CD4-positive, alpha-beta T cell (primary cell): Measurements from ENCODE around the gene TRRAP. TPM values are rescaled to one million over a fixed set of nuclear protein-coding genes. Genes with fewer than 3 reads are reported as not detected.

Experiments
- ATAC-seq: fragments of 200-7000 bp; cut with Tn5 transposase; one replicate; pipeline ENCODE4 v1.10.0; 2022; ENCODE audit warnings: mild to moderate bottlenecking; ENCODE audit not compliant: poor library complexity
- CTCF ChIA-PET: fragments of 350-600 bp; sonication (Branson Sonifier 250); formaldehyde crosslinking; loops from one replicate; lab custom pipeline; 2021; ENCODE audit warnings: antibody characterized with exemption, inconsistent platforms; lab: Charles Lee
- POLR2A ChIA-PET: fragments of 350-600 bp; sonication (Branson Sonifier 250); formaldehyde crosslinking; loops from one replicate; lab custom pipeline; 2021; ENCODE audit warnings: antibody characterized with exemption, inconsistent platforms; lab: Charles Lee
- DNase-seq, 14 experiments: peaks; one replicate each; pipeline ENCODE4 v3.0.0-alpha.2; 2013 to 2020; ENCODE audit warnings: mixed read lengths in 2 of 14
- H3K27ac ChIP-seq, 2 donors: one replicate each; pipeline versions ENCODE4 v1.5.1 to v1.7.0; 2013; ENCODE audit warnings: low read length in 2 of 2, low read depth in 1 of 2, mild to moderate bottlenecking in 1 of 2
- H3K27me3 ChIP-seq, 2 experiments: 1 replicate in 1 of 2; 2 replicates in 1 of 2; pipeline versions ENCODE4 v1.6.1 to v1.7.0; 2013; ENCODE audit warnings: low read length in 2 of 2, control low read depth in 1 of 2, mild to moderate bottlenecking in 1 of 2, moderate library complexity in 1 of 2; ENCODE audit not compliant: insufficient read depth in 2 of 2, control insufficient read depth in 1 of 2
- H3K36me3 ChIP-seq: one replicate; pipeline ENCODE4 v1.6.1; 2013; ENCODE audit warnings: low read length, control low read depth; ENCODE audit not compliant: insufficient read depth
- H3K4me1 ChIP-seq: one replicate; pipeline ENCODE4 v1.6.1; 2013; ENCODE audit warnings: low read length, control low read depth; ENCODE audit not compliant: insufficient read depth
- H3K4me3 ChIP-seq: one replicate; pipeline ENCODE4 v1.5.1; 2013; ENCODE audit warnings: mild to moderate bottlenecking, low read length, moderate library complexity
- H3K9me3 ChIP-seq, 2 experiments: 1 replicate in 1 of 2; 2 replicates in 1 of 2; pipeline versions ENCODE4 v1.6.1 to v1.7.0; 2013; ENCODE audit warnings: low read length in 2 of 2, mild to moderate bottlenecking in 2 of 2, control low read depth in 1 of 2, moderate library complexity in 1 of 2; ENCODE audit not compliant: control insufficient read depth in 1 of 2, insufficient read depth in 1 of 2
- H3K27ac Mint-ChIP-seq: one replicate; pipeline ENCODE4 v1.8.0; 2020; ENCODE audit warnings: mixed read lengths
- H3K27me3 Mint-ChIP-seq: one replicate; pipeline ENCODE4 v1.8.0; 2021; ENCODE audit warnings: mixed read lengths
- H3K36me3 Mint-ChIP-seq: one replicate; pipeline ENCODE4 v1.8.0; 2021; ENCODE audit warnings: low read depth, mixed read lengths
- H3K4me1 Mint-ChIP-seq: one replicate; pipeline ENCODE4 v1.8.0; 2021; ENCODE audit warnings: low read depth, mixed read lengths
- H3K4me3 Mint-ChIP-seq: one replicate; pipeline ENCODE4 v1.8.0; 2020; ENCODE audit warnings: mild to moderate bottlenecking, mixed read lengths
- H3K9me3 Mint-ChIP-seq: one replicate; pipeline ENCODE4 v1.8.0; 2020; ENCODE audit warnings: mixed read lengths
- intact Hi-C, 2 experiments: fragments of 100-400 bp; cut with DNase I in 1 of 2; cut with micrococcal nuclease in 1 of 2; formaldehyde crosslinking; loops; one replicate each; pipeline versions ENCODE4 v1.15.1 to v1.9.0; 2023 to 2025; cut with DNase I, micrococcal nuclease
- total RNA-seq, 174 experiments: library from RNA in 2 of 174; stranded (reverse) in 2 of 174; gene quantifications; one replicate each; pipeline ENCODE4 v1.2.3 and lab custom pipeline; 2021 to 2026
- TF ChIP-seq, protein P1 (sequence below): fragments of 200-600 bp; IDR thresholded peaks from one replicate; pipeline ENCODE4 v1.8.0; 2022; ENCODE audit warnings: antibody characterized with exemption, mild to moderate bottlenecking

The TRRAP gene
- total RNA-seq, 2 experiments from 2014 or later, result 47.9 to 48.3 TPM

GRCh38 chr7:98910427-98910826 is 32.1 kb downstream of the TRRAP start:
- H3K4me3 Mint-ChIP-seq, result no peak overlapping the region
- TF ChIP-seq, protein P1, sequence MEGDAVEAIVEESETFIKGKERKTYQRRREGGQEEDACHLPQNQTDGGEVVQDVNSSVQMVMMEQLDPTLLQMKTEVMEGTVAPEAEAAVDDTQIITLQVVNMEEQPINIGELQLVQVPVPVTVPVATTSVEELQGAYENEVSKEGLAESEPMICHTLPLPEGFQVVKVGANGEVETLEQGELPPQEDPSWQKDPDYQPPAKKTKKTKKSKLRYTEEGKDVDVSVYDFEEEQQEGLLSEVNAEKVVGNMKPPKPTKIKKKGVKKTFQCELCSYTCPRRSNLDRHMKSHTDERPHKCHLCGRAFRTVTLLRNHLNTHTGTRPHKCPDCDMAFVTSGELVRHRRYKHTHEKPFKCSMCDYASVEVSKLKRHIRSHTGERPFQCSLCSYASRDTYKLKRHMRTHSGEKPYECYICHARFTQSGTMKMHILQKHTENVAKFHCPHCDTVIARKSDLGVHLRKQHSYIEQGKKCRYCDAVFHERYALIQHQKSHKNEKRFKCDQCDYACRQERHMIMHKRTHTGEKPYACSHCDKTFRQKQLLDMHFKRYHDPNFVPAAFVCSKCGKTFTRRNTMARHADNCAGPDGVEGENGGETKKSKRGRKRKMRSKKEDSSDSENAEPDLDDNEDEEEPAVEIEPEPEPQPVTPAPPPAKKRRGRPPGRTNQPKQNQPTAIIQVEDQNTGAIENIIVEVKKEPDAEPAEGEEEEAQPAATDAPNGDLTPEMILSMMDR, result no peak
- no peaks in the 10 kb centered on the region for H3K4me1 Mint-ChIP-seq
- intact Hi-C loops, result no loop called here
- no peak for ATAC-seq
- no peaks in the 10 kb centered on the region for H3K9me3 ChIP-seq
- POLR2A ChIA-PET, result no interaction called here
- H3K4me3 ChIP-seq, result no peak overlapping the region
- H3K27ac Mint-ChIP-seq, result no peak overlapping the region
- H3K27ac ChIP-seq, result no peak overlapping the region
- H3K27me3 ChIP-seq, result no peaks in the 10 kb centered on the region
- H3K4me1 ChIP-seq, result no peaks in the 10 kb centered on the region
- CTCF ChIA-PET, result no interaction called here
- peaks cover 89% of the 10 kb centered on the region for H3K36me3 Mint-ChIP-seq
- H3K27me3 Mint-ChIP-seq, result no peaks in the 10 kb centered on the region
- no peaks in the 10 kb centered on the region for H3K9me3 Mint-ChIP-seq
- peaks cover 86% of the 10 kb centered on the region for H3K36me3 ChIP-seq
- DNase-seq, result no peak

GRCh38 chr7:98911916-98912315 is 33.6 kb downstream of the TRRAP start:
- H3K27ac ChIP-seq, result no peak overlapping the region
- H3K36me3 Mint-ChIP-seq, result peaks cover 92% of the 10 kb centered on the region
- CTCF ChIA-PET, result no interaction called here
- peaks cover 92% of the 10 kb centered on the region for H3K36me3 ChIP-seq
- TF ChIP-seq, protein P1, result no peak
- no peak overlapping the region for H3K27ac Mint-ChIP-seq
- no peaks in the 10 kb centered on the region for H3K9me3 ChIP-seq
- no peaks in the 10 kb centered on the region for H3K27me3 ChIP-seq
- no peaks in the 10 kb centered on the region for H3K27me3 Mint-ChIP-seq
- no peak for DNase-seq
- H3K4me1 Mint-ChIP-seq, result no peaks in the 10 kb centered on the region
- H3K4me3 ChIP-seq, result no peak overlapping the region
- H3K4me1 ChIP-seq, result no peaks in the 10 kb centered on the region
- POLR2A ChIA-PET, result interaction anchor here (0.6 kb wide), 1 partner anchor 30 kb away, joined by 5 read pairs; no protein-coding TSS in a partner anchor
- H3K9me3 Mint-ChIP-seq, result no peaks in the 10 kb centered on the region
- no peak overlapping the region for H3K4me3 Mint-ChIP-seq
- intact Hi-C loops, result no loop called here
- ATAC-seq, result no peak

DNA sequence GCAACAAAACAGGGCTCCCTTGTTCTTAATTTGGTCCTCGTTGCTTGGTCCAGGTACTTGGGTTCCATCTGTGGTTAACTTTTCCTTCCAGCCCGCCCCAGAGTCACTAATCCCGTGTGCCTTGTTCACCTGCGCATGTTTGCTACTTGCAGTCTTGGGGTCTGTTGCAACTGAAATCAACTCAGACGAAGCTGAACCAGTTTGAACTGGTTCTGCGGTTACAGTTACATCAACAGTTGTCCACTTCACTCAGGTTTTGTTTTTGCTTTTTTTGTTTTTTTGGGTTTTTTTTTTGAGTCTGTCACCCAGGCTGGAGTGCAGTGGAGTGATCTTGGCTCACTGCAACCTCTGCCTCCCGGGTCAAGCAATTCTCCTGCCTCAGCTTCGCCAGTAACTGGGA is 34.7 kb downstream of the TRRAP start:
- no peaks in the 10 kb centered on the region for H3K9me3 ChIP-seq
- TF ChIP-seq, protein P1, result no peak
- no peak overlapping the region for H3K27ac ChIP-seq
- H3K27me3 ChIP-seq, result no peaks in the 10 kb centered on the region
- ChIA-PET POLR2A (no interaction called here), CTCF (interaction anchor here (0.5 kb wide), 1 partner anchor 26 kb away, joined by 4 read pairs; no protein-coding TSS in a partner anchor)
- Mint-ChIP-seq H3K4me3 (no peak overlapping the region), H3K9me3 (no peaks in the 10 kb centered on the region), H3K4me1 (no peaks in the 10 kb centered on the region), H3K27me3 (no peaks in the 10 kb centered on the region), H3K36me3 (peaks cover 93% of the 10 kb centered on the region), H3K27ac (no peak overlapping the region)
- H3K36me3 ChIP-seq, result peaks cover 94% of the 10 kb centered on the region
- DNase-seq, result no peak
- intact Hi-C loops, result no loop called here
- no peak for ATAC-seq
- H3K4me3 ChIP-seq, result no peak overlapping the region
- H3K4me1 ChIP-seq, result no peaks in the 10 kb centered on the region
